ENCODE data around the gene ENPP3.
A peak's percentile ranks its signal among the peaks of the same experiment; 100 is the strongest.

The ENPP3 gene

DNA sequence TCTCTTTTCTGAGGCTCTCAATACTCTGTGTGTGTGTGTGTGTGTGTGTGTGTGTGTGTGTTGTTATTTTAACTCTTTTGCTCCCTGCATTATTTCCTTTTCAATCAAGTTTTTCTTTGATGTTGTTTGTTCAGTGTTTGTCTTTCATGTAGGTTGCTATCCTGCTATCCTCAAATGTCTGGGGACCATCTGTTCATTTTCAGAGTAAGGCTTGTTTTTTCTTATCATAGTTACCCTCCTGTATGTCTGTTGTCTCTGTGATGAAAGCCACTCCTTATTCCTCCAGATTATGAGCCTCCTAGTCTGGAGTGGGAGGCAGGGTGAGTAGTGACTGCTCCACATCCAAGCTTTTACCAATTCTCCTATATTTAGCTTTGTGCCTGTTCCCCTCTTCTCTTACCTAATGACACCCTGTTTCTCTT lies 9.2 kb downstream of the ENPP3 start:
- Histone ChIP-seq H3K36me3 (ENCODE audit: control insufficient read depth, insufficient read depth, low read length) (no peaks in the 10 kb centered on the region), H3K4me3 (ENCODE audit: low read depth, low read length) (no peak overlapping the region), H3K9ac (no peak overlapping the region), H3K27me3 (ENCODE audit: control insufficient read depth, insufficient read depth, low read length) (no peaks in the 10 kb centered on the region), H3K27ac (no peak overlapping the region), H2AFZ (no peak overlapping the region), H3K9me3 (ENCODE audit: control insufficient read depth, low read length) (no peaks in the 10 kb centered on the region), H3K79me2 (no peaks in the 10 kb centered on the region), H3K4me2 (ENCODE audit: low read length) (no peak overlapping the region), H3K4me1 (no peaks in the 10 kb centered on the region)
- TF ChIP-seq, protein P1, sequence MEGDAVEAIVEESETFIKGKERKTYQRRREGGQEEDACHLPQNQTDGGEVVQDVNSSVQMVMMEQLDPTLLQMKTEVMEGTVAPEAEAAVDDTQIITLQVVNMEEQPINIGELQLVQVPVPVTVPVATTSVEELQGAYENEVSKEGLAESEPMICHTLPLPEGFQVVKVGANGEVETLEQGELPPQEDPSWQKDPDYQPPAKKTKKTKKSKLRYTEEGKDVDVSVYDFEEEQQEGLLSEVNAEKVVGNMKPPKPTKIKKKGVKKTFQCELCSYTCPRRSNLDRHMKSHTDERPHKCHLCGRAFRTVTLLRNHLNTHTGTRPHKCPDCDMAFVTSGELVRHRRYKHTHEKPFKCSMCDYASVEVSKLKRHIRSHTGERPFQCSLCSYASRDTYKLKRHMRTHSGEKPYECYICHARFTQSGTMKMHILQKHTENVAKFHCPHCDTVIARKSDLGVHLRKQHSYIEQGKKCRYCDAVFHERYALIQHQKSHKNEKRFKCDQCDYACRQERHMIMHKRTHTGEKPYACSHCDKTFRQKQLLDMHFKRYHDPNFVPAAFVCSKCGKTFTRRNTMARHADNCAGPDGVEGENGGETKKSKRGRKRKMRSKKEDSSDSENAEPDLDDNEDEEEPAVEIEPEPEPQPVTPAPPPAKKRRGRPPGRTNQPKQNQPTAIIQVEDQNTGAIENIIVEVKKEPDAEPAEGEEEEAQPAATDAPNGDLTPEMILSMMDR (IDR thresholded peaks at IDR 0.05): no peak

DNA sequence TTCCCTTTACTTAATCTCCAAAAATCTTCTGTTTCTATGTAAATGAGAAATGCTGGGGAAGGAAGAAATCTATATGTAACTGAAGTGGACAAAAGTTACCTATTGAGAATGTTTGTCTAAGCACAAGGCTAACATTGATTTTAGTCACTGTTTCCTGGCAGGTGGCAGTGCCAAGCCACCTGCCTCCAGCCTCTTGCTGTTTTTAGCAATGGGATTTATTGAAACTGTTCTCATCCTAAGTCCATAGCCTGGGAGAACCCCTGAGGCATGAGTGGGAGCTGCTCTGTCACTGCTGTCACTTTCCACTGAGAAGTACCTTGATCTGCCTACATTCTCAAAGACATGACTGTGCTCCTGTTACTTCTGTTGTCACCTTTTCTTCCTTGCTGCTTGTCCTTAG lies 14.7 kb downstream of the ENPP3 start:
- H3K79me2 ChIP-seq: no peaks in the 10 kb centered on the region
- no peak overlapping the region for H3K9ac ChIP-seq
- H3K4me1 ChIP-seq: no peaks in the 10 kb centered on the region
- no peaks in the 10 kb centered on the region for H3K36me3 ChIP-seq (ENCODE audit: control insufficient read depth, insufficient read depth, low read length)
- H3K27ac ChIP-seq: no peak overlapping the region
- TF ChIP-seq, protein P1 (IDR thresholded peaks at IDR 0.05): no peak
- no peaks in the 10 kb centered on the region for H3K27me3 ChIP-seq (ENCODE audit: control insufficient read depth, insufficient read depth, low read length)
- no peak overlapping the region for H3K4me2 ChIP-seq (ENCODE audit: low read length)
- no peak overlapping the region for H3K4me3 ChIP-seq (ENCODE audit: low read depth, low read length)
- H3K9me3 ChIP-seq (ENCODE audit: control insufficient read depth, low read length): no peaks in the 10 kb centered on the region
- peak overlapping the region; percentile 13 for H2AFZ ChIP-seq

DNA sequence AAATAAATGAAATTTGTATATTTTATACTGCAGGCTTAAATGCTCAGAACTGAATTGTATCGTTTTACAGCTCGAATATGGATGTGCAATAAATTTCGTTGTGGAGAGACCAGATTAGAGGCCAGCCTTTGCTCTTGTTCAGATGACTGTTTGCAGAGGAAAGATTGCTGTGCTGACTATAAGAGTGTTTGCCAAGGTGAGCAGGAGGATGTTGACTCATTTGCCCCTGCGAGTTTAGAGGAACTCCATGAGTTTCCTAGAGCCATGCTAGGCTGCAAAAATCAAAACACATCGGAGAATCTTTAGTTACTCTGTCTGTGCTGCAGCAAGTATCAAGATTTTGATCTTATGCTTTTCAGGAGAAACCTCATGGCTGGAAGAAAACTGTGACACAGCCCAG lies 15.4 kb downstream of the ENPP3 start:
- TF ChIP-seq, protein P1 (IDR thresholded peaks at IDR 0.05): no peak
- H3K9me3 ChIP-seq (ENCODE audit: control insufficient read depth, low read length): no peaks in the 10 kb centered on the region
- no peak overlapping the region for H3K4me2 ChIP-seq (ENCODE audit: low read length)
- no peak overlapping the region for H3K4me3 ChIP-seq (ENCODE audit: low read depth, low read length)
- H3K79me2 ChIP-seq: no peaks in the 10 kb centered on the region
- no peaks in the 10 kb centered on the region for H3K27me3 ChIP-seq (ENCODE audit: control insufficient read depth, insufficient read depth, low read length)
- no peaks in the 10 kb centered on the region for H3K36me3 ChIP-seq (ENCODE audit: control insufficient read depth, insufficient read depth, low read length)
- H2AFZ ChIP-seq: peak overlapping the region; percentile 26
- no peaks in the 10 kb centered on the region for H3K4me1 ChIP-seq
- no peak overlapping the region for H3K27ac ChIP-seq
- no peak overlapping the region for H3K9ac ChIP-seq

DNA sequence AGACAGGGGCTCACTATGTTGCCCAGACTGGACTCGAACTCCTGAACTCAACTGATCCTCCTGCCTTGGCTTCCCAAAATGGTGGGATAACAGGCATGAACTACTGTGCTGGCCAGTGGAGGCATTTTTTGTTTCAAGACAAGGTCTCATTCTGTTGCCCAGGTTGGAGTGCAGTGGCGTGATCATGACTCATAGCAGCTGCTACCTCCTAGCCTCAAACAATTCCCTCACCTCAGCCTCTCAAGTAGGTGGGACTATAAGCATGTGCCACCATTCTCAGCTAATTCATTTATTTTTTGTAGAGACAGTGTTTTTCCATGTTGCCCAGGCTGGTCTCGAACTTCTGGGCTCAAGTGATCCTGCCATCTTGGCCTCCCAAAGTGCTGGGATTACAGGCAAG lies 17.2 kb downstream of the ENPP3 start:
- TF ChIP-seq, protein P1 (IDR thresholded peaks at IDR 0.05): no peak
- H3K27me3 ChIP-seq (ENCODE audit: control insufficient read depth, insufficient read depth, low read length): no peaks in the 10 kb centered on the region
- H3K79me2 ChIP-seq: no peaks in the 10 kb centered on the region
- H2AFZ ChIP-seq: no peak overlapping the region
- no peak overlapping the region for H3K9ac ChIP-seq
- H3K4me1 ChIP-seq: no peaks in the 10 kb centered on the region
- no peak overlapping the region for H3K27ac ChIP-seq
- H3K4me2 ChIP-seq (ENCODE audit: low read length): no peak overlapping the region
- no peak overlapping the region for H3K4me3 ChIP-seq (ENCODE audit: low read depth, low read length)
- no peaks in the 10 kb centered on the region for H3K9me3 ChIP-seq (ENCODE audit: control insufficient read depth, low read length)
- no peaks in the 10 kb centered on the region for H3K36me3 ChIP-seq (ENCODE audit: control insufficient read depth, insufficient read depth, low read length)

DNA sequence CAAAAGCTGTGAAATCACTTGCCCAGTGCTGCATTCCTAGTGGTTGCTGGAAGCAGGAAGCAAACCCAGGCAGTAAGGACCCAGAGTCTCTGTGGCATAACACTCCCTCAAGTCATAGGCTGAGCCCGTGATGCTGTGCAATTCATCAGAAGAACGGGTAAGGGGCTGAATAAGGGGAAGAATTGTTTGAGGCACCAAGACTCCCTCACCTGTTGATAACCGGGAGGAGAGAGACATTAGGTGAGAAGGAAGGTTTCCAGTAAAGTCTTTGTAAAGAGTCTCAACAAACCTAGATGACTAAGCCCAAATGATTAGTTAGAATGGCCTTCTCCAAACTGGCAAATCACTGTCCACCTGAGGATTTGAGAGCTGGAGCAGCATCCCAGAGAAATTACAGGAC lies 18.3 kb downstream of the ENPP3 start:
- TF ChIP-seq, protein P1 (IDR thresholded peaks at IDR 0.05): no peak
- H2AFZ ChIP-seq: no peak overlapping the region
- H3K27me3 ChIP-seq (ENCODE audit: control insufficient read depth, insufficient read depth, low read length): no peaks in the 10 kb centered on the region
- H3K27ac ChIP-seq: no peak overlapping the region
- H3K36me3 ChIP-seq (ENCODE audit: control insufficient read depth, insufficient read depth, low read length): no peaks in the 10 kb centered on the region
- H3K4me1 ChIP-seq: no peaks in the 10 kb centered on the region
- no peak overlapping the region for H3K4me3 ChIP-seq (ENCODE audit: low read depth, low read length)
- no peak overlapping the region for H3K4me2 ChIP-seq (ENCODE audit: low read length)
- no peaks in the 10 kb centered on the region for H3K79me2 ChIP-seq
- no peak overlapping the region for H3K9ac ChIP-seq
- H3K9me3 ChIP-seq (ENCODE audit: control insufficient read depth, low read length): no peaks in the 10 kb centered on the region

Data from parathyroid adenoma (tissue), 2 donors.